Stimulated activated CD8-positive, alpha-beta memory T cell treated with anti-CD3 and anti-CD28 coated beads, Interleukin-7, amount 100 ng/mL, for 24 hours (primary cell): ENCODE results near the gene DPYSL5.

Source experiments
- DNase-seq: peaks from one replicate; pipeline ENCODE4 v3.0.0-alpha.2; 2020; ENCODE audit warnings: low read depth

Gene DPYSL5

DNA sequence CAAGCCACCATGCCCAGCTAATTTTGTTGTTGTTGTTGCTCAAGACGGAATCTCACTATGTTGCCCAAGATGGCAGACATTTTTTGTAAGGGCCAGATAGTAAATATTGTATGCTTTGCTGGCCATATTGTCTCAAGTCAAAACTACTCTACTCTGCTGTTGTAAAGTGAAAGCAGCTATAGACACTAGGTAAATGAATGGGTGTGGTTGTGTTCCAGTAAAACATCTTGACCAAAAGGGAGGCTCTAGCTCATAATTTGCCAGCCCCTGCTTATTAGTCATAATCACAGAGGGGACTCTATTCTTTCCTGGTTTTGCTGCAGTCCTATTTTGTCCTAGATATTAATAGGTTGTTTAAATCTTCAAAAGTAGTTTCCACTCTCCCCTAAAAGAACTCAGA, 147.1 kb downstream of the DPYSL5 start:
- DNase-seq = no peak

DNA sequence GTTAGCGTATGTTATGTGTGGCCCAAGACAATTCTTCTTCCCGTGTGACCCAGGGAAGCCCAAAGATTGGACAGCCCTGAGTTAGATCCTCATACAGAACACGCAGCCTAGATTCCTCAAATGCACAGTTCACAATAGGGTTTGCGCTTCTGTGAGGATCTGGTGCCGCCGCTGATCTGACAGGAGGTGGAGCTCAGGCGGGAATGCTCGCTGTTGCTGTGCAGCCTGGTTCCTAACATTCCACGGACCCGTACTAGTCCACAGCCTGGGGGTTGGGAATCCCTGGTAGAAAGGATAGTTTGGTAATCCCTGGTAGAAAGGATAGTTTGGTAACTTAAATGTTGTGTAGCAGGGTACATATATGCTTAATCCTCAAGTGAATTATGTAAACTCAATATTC, 149.5 kb downstream of the DPYSL5 start:
- DNase-seq = no peak

- no peak for DNase-seq
Measured at GRCh38 chr2:26998323-26998722, 150.4 kb downstream of the DPYSL5 start.
